HL-60 (cell line): ENCODE data around the gene XRRA1.

Experiments used
- DNase-seq, 2 experiments: peaks; one replicate each; pipeline ENCODE4 v3.0.0-alpha.2; 2010 to 2020; ENCODE audit warnings: low read depth in 1 of 2, low spot score in 1 of 2
- H3K27ac ChIP-seq: fragments of 250-450 bp; sonication (Bioruptor Pico); replicated peaks from 2 replicates; pipeline ENCODE4 v1.5.1; 2020; ENCODE audit warnings: mild to moderate bottlenecking, moderate library complexity
- H3K27me3 ChIP-seq: fragments of 250-450 bp; sonication (Bioruptor Pico); 2 replicates; pipeline ENCODE4 v1.5.1; 2021; ENCODE audit warnings: mild to moderate bottlenecking, moderate library complexity; ENCODE audit not compliant: insufficient read depth, poor library complexity, severe bottlenecking
- H3K4me3 ChIP-seq: replicated peaks from 2 replicates; pipeline ENCODE4 v1.5.1; 2011; ENCODE audit warnings: mild to moderate bottlenecking, control low read depth, low read length; ENCODE audit not compliant: insufficient read depth
- GABPA ChIP-seq: IDR thresholded peaks from 2 replicates; pipeline ENCODE4 v1.6.1; 2012; ENCODE audit warnings: low read depth
- POLR2AphosphoS5 ChIP-seq: IDR thresholded peaks from 2 replicates; pipeline ENCODE4 v1.6.1; 2012; ENCODE audit warnings: low read depth
- REST ChIP-seq: IDR thresholded peaks from 2 replicates; pipeline ENCODE4 v1.6.1; 2012; ENCODE audit warnings: low read depth; ENCODE audit not compliant: insufficient replicate concordance
- SPI1 ChIP-seq: IDR thresholded peaks from 2 replicates; pipeline ENCODE4 v1.6.1; 2012; ENCODE audit warnings: low read depth, mild to moderate bottlenecking, borderline replicate concordance
- TF ChIP-seq, protein P1 (sequence below): IDR thresholded peaks from one replicate; pipeline ENCODE4 v1.5.1; 2011; ENCODE audit warnings: low read length, control low read depth, inconsistent platforms; ENCODE audit not compliant: insufficient read depth

XRRA1 gene

GRCh38 chr11:74860743-74861142 is 88.1 kb downstream of the XRRA1 start:
- H3K4me3 ChIP-seq, result no peak overlapping the region
- no peak for TF ChIP-seq REST
- no peak for TF ChIP-seq SPI1
- no peak for TF ChIP-seq GABPA
- TF ChIP-seq, protein P1, sequence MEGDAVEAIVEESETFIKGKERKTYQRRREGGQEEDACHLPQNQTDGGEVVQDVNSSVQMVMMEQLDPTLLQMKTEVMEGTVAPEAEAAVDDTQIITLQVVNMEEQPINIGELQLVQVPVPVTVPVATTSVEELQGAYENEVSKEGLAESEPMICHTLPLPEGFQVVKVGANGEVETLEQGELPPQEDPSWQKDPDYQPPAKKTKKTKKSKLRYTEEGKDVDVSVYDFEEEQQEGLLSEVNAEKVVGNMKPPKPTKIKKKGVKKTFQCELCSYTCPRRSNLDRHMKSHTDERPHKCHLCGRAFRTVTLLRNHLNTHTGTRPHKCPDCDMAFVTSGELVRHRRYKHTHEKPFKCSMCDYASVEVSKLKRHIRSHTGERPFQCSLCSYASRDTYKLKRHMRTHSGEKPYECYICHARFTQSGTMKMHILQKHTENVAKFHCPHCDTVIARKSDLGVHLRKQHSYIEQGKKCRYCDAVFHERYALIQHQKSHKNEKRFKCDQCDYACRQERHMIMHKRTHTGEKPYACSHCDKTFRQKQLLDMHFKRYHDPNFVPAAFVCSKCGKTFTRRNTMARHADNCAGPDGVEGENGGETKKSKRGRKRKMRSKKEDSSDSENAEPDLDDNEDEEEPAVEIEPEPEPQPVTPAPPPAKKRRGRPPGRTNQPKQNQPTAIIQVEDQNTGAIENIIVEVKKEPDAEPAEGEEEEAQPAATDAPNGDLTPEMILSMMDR, result no peak
- TF ChIP-seq POLR2AphosphoS5, result no peak

DNA sequence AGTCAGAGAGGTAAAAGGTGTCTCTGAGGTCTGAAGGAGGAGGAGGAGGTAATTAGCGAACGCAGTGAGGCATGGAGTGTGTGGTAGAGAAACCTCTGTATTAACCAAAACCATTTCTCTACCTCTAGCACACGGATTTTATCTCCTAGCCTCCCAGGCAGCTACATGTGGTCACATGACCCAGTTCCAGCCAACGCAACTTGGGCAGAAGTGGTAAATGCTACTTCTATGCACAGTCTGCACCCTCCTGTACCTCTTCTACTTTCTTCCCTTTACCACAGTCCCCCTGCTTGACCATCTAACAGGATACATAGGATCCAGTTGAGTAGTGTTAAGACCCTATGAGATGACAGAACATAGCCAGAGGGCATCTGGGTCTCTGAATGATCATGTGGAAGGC is 95.7 kb downstream of the XRRA1 start:
- TF ChIP-seq GABPA (no peak), POLR2AphosphoS5 (no peak), REST (no peak), SPI1 (no peak)
- TF ChIP-seq, protein P1, result no peak

More at GRCh38 chr11:74860743-74861142, 88.1 kb downstream of the XRRA1 start:
- Histone ChIP-seq H3K27me3 (no peaks in the 10 kb centered on the region), H3K27ac (no peak overlapping the region)
- DNase-seq, result no peak

DNA sequence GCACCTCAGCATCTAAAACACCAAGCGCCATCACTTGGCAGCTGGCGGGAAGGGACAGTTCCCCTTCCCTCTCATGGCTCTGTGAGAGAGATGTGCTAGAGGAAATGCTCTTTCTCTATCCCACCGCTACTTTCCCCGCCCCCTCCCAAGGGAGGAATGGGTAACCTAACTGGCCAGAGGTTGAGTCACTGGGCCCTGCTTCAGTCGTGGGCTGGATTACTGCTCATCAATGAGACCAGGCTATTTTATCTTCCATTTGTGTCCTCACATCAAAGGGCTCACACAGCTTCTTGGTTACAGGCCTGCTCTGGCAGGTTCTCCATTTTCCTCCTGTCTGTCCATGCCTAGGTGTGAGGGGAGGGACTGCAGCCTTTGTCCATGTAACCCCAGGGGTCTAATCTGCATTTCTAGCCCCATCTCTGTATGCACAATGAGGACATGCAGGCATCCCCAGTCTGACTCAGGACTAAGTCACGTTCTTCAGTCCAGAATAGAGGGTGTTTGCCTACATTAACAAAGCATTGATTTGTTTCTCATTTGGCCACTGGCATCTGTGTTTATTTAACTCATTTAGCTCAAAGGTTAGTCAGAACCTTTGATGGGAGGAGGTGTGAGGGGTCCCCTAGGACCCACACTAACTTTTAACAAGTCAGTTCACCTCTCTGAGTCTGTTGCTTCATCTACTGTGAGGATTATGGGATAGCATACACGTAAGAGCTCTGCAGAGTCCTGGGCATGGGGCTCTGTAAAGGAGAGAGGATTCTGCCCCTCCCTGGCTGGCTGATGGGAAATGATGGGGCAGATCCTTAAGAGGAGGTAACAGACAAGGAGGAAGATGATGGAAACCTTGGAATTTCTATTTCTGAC is 99.1 kb downstream of the XRRA1 start:
- DNase-seq, result no peak
- Histone ChIP-seq H3K27me3 (no peaks in the 10 kb centered on the region), H3K27ac (no peak overlapping the region), H3K4me3 (no peak overlapping the region)
- TF ChIP-seq REST (no peak), GABPA (no peak), SPI1 (no peak), POLR2AphosphoS5 (no peak)
- TF ChIP-seq, protein P1, result no peak

More for the DNA sequence above, 95.7 kb downstream of the XRRA1 start:
- DNase-seq, result no peak
- Histone ChIP-seq H3K4me3 (no peak overlapping the region), H3K27ac (no peak overlapping the region), H3K27me3 (no peaks in the 10 kb centered on the region)
